GM21447 (cell line): ENCODE results near the gene INVS.
"Not testable (repeated sequence)": the region's sequence is repeated elsewhere in the genome, so short reads cannot be mapped to it uniquely, and the experiment has no call there.

Experiments
- ATAC-seq: cut with Tn5 transposase; IDR thresholded peaks from one replicate; pipeline ENCODE4 v1.9.1; 2021; ENCODE audit not compliant: unreplicated experiment

INVS gene, protein sequence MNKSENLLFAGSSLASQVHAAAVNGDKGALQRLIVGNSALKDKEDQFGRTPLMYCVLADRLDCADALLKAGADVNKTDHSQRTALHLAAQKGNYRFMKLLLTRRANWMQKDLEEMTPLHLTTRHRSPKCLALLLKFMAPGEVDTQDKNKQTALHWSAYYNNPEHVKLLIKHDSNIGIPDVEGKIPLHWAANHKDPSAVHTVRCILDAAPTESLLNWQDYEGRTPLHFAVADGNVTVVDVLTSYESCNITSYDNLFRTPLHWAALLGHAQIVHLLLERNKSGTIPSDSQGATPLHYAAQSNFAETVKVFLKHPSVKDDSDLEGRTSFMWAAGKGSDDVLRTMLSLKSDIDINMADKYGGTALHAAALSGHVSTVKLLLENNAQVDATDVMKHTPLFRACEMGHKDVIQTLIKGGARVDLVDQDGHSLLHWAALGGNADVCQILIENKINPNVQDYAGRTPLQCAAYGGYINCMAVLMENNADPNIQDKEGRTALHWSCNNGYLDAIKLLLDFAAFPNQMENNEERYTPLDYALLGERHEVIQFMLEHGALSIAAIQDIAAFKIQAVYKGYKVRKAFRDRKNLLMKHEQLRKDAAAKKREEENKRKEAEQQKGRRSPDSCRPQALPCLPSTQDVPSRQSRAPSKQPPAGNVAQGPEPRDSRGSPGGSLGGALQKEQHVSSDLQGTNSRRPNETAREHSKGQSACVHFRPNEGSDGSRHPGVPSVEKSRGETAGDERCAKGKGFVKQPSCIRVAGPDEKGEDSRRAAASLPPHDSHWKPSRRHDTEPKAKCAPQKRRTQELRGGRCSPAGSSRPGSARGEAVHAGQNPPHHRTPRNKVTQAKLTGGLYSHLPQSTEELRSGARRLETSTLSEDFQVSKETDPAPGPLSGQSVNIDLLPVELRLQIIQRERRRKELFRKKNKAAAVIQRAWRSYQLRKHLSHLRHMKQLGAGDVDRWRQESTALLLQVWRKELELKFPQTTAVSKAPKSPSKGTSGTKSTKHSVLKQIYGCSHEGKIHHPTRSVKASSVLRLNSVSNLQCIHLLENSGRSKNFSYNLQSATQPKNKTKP

DNA sequence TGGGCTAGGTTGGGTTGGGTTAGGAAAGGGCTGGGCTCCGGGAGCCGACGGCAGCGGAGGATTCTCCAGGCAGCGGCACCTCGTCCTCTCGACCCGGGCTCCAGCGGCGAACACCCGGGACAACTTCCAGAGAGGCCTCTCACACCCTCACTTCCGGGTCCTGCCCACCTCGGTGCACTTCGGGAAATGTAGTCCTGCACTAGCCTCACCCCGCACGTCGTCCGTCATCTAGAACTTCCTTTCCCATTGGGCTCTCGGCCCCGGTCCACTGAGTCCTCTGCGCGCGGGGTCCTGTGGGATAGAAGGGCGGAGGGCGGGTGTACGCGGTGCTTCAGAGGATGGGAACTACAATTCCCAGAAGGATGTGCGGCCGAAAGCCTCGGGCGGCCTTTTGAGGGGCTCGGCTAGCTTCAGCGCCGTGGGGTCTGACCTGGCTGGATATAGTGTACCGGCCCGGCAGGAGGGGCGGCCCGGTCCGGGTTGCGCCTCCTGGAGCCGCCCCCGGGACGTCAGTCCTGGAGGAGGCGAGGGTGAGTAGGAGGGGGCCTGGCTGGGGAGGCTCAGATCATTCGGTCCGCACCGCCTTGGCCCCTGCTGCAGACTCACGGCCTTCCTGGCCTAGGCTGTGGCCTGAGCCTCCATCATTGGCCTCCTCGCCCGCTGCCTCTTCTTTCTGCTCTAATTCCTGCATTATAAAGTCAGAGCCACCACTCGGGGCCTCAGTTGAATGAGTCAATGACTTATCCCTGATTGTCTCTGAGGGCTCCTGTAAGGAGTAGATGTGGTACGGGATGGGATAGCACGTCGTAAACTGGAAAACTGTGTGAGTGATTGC is at the start of gene INVS, which contains the start of gene ERP44:
TSS of gene INVS (plus strand) at position 357 of the 835 bp plus-strand sequence. CDS start 5,279 bp downstream, outside the sequence.
TSS of gene ERP44 (minus strand) at position 114 of the 835 bp plus-strand sequence. CDS start 160 bp downstream, outside the sequence.
- ATAC-seq: peak; percentile 97

DNA sequence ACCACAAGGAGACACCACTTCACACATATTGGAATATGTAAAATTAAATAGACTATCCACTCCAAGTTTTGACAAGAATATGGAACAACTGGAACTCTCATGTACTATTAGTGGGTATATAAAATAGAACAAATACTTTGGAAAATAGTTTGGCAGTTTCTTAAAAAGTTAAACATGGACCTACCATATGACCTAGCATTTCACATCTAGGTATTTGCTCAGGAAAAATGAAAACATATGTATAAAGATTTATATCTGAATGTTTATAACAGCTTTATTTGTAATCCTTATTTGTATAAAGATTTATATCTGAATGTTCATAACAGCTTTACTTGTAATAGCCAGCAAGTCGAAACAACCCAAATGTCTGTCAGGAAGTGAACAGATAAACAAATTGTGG is 49.5 kb upstream of the INVS start:
- ATAC-seq: no peak

DNA sequence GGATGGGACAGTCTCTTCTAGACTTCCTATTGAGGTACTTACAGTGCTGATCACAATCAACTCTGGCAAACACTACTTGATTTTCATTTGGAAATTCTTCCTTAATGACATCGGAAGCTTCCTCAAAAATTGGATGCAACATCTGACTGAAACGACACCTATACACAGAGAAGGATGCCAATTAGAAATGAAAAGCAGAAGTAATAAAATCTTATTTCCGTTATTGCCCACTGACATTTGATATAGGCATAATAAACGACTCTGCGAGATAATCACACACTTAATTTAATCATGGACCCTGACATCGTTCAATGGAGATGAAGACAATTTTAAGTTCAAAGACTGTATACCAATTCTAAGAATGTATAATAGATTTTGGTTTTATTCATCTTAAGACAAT is 46.7 kb upstream of the INVS start:
- no peak for ATAC-seq

DNA sequence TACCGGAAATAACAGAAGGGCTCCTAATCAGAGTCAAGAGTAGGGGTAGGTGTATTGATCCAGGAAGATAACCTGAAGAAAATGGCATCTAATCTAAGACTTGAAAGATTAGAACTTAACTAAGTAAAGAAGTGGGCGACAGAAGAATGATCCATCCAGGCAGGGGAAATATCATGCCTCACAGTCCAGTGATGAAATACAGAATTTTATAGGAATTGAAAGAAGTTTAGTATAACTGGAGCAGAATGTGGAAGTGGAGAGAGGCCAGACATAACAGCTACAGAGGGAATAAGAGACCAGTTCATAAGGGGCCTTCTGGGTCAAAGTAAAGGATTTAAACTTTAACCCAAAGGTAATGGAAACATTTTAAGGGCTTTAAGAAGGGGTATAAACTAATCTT is 42.5 kb upstream of the INVS start:
- ATAC-seq: no peak

DNA sequence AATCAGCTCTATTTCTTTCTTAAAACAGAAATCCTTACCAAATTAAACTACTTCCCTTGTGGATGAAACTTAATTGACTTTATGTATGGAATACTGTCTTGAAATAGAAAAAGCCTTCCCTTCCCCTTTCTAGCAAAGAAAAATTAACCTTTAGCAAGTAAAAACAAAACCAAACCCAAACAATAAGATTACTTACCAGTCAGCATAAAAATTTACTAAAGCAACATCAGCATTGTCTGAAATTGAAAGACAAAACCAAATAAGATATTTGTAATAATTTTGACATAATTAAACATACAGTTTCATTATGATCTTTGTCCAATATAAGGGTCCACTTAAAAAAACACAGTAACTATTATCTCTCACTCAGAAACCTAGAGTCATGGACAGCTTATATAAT is 41.4 kb upstream of the INVS start:
- no peak for ATAC-seq

DNA sequence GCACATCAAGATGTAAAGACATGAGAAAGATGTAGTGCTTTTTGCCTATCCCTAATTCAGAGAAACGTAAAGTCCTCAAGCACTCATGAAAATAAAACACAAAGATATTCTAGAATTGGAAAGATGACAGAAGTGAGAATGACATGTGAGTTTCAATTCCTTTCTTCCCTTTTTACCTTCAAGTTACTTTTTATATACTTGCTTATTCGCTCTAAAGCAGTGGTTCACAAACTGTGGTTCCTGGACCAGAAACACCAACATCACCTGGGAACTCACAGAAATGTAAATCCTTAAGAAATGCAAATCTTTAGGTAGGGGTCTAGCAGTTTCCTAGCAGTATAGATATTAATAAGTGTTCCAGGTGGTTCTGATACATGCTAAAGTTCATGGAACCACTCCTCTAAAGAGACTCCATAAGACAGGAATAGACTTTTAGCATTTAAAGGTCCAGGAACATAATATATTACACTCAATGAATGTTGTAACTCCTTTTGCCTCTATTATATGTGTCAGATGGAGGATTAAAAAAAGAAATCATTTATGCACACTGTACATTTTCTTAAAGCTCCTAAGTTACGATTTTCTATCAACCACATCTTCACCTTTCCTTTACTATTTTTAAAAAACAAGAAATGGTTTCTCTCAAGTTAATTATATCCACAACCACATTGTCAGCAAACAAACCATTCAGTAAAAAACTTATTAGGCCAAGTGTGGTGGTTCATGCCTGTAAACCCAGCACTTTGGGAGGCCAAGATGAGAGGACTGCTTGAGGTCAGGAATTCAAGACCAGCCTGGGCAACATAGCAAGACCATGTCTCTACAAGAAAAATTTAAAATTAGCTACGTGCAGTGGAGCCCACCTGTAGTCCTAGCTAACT is 40.1 kb upstream of the INVS start:
- ATAC-seq: peak; percentile 90

DNA sequence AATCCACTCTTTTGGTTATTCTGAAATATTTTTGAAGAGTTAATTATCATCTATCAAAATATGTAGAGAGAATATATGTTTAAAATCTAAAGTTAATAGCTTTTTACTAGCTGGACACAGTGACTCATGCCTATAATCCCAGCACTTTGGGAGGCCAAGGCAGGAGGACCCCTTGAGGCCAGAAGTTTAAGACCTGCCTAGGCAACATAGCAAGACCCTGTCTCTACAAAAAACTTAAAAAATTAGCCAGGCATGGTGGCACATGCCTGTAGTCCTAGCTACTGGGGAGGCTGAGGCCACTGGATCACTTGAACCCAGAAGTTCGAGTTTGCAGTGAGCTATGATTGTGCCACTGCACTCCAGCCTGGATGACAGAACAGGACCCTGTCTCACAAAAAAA is 36.4 kb upstream of the INVS start:
- ATAC-seq: not testable (repeated sequence)

DNA sequence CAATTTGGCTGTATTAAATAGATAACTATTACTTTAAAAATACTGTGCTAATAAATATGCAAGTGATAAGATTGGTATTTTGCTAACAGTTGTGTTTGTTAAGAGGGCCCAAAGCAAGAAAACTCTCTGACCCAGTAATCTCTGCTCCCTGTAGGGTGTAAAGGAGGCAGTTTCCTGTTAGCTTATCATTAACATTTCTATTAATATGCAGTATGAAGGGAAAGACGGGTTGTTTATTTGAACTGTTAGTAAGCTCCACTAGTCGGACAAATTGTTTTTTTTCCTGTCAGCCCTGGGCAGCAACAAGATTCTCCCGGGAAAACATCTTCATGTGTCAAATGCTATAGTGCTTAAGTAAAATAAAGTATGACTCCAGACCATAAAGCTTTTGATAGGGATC is 35.9 kb upstream of the INVS start:
- no peak for ATAC-seq

DNA sequence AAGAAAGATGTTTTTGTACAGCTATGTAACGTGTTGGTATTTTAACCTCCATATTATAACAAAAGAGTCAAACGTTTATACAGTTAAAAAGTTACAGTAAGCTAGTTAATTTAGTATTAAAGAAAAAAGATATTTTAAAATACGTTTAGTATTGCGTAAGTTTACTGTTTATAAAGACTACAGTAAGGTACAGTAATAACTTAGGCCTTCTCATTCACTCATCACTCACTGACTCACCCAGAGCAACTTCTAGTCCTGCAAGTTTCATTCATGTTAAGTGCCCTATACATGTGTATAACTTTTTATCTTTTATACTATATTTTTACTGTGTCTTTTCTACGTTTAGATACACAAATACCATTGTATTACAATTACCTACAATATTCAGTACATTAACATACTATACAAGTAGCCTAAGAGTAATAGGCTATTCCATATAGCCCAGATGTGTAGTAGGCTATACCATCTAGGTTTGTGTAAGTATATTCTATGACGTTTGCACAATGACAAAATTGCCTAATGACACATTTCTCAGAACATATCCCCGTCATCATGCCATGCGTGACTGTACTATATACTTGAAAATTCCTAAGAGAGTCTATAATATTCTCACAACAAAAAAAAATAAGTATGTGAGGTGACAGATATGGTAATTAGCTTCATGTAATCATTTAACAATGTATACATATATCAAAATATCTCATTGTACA is 34.0 kb upstream of the INVS start:
- no peak for ATAC-seq

DNA sequence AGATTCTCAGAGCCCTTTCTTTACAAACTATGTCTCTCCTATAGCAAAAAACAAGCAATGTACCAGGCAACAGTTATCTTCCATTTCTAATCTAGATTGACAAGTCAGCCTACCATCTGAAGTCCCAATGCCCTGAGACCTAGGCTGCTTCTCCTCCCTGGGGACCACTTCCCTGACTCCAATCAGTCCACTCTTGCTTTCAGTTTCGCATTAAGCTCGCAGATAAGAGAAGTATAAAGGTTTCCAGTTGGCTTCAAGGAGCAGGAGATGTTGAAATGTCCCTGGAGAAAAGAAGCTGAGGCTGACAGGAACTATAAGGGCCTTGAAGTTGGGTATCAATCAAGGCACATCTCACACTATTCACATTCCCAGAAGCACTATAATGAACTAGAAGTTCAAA is 32.5 kb upstream of the INVS start:
- peak; percentile 83 for ATAC-seq

DNA sequence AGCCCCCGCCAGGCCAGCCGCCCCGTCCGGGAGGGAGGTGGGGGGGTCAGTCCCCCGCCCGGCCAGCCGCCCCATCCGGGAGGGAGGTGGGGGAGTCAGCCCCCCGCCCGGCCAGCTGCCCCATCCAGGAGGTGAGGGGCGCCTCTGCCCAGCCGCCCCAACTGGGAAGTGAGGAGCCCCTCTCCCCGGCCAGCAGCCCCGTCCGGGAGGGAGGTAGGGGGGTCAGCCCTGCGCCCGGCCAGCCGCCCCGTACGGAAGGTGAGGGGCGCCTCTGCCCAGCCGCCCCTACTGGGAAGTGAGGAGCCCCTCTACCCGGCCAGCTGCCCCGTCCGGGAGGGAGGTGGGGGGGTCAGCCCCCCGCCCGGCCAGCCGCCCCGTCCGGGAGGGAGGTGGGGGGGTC is 31.1 kb upstream of the INVS start:
- not testable (repeated sequence) for ATAC-seq

DNA sequence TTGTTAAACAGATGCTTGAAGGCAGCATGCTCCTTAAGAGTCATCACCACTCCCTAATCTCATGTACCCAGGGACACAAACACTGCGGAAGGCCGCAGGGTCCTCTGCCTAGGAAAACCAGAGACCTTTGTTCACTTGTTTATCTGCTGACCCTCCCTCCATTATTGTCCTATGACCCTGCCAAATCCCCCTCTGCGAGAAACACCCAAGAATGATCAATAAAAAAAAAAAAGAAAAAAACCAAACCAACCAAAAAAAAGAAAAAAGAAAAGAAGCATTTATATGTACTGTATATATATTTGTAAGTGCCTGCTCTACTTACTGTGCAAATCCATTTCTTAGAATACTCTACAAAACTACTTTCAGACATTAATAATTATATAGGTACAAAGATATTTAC is 30.0 kb upstream of the INVS start:
- not testable (repeated sequence) for ATAC-seq

DNA sequence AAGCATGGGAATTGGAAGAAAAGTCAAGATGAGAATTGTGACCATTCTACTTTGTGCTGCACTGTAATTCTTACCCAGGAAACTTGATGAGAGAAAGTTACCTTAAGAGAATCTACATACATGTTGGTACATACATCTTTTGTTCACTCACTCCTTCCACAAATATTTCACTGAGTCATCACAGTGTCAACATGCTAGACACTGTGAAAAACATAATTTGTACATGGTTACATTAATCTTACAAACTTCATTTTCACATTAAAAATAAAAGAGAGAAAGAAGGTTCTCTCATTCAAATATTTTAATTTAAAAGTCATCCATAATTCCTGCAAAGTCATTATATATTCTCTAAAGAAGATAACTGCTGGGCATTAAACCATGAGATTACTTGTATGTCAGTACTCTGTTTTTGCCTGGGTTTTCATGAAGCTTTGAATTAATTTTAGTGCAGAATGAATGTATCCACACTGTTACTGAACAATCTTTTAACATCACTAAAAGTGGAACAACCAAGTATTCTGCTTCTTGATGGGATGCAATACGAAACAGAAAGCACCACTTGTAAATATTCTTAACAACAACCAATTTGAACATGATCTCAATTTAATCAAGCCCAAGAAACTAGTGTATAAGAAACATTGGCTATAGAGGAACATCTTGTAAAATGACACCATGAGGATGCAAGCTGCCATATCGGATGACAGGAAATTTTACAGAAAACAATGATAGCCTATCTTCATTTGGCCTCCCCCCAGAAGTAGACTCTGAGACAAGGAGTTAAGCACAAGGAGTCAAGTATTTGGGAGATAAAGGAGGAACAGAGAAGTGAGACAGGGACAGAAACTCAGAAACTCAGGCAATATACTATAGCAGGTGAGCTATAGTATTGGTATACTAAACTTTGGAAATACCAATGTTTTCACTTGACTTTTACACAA is 28.7 kb upstream of the INVS start:
- no peak for ATAC-seq

DNA sequence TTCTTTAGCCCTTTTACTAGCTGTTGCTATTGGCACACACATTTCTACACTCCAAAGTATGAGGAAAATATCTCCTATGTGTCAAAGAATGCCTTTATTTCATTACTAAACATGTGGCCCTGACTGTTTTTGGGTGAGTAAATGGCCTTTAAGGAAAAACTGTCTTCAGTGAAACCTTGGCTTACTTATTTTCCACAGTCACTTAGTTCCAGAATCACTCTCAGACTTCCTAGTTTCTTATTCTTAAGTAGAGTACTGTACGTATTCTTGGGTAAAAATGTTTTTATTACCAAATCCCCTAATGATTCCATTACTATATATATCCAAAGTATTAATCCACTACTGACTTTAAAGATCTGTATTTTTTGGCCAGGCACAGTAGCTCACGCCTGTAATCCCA is 27.8 kb upstream of the INVS start:
- no peak for ATAC-seq

DNA sequence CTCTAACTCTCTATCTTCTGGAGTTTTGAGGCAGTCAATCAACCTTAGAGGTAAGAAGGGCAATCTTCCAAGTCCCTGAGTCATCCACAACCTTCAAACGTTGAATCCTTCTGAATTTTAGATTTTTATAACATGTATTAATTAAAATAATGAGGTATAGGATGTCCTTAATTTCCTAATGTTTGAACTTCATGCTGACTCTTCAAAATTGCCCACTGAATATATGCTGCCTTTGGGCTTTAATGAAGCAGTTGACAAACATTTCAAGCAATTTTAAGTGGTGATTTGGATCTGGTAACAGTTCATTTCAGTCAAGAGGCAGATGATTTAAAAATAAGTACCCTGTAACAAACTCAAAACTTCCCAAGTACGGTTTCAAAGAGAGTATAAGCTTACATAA is 26.2 kb upstream of the INVS start:
- no peak for ATAC-seq

DNA sequence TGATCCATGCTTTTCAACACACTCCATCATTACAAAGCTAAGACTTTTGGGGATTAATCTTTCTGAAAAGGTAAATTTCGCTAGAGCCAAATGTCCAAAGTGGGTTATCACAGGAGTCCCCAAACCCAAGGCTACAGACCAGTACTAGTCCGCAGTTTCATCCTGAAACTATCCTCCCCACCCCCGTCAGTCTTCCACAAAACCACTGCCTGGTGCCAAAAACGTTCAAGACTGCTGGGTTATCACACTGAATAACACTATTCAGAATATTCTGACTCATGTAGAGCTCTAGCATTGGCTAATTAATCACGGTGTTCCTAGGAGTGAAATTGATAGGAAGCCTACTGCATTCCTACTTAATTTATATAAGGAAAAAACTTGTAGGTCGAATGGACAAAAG is 24.9 kb upstream of the INVS start:
- ATAC-seq: no peak

DNA sequence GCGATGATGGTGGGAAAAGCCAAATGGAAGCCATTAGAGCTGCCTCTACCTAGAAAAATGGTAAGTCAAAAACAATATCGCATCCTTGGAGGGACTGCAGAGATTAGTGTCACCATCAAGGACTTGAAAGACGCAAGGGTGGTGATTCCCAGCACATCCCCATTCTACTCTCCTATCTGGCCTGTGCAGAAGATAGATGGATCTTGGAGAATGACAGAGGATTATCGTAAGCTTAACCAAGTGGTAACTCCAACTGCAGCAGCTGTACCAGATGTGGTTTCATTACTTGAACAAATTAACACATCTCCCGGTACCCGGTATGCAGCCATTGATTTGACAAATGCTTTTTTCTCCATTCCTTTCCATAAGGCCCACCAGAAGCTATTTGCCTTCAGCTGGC is 24.1 kb upstream of the INVS start:
- ATAC-seq: no peak

DNA sequence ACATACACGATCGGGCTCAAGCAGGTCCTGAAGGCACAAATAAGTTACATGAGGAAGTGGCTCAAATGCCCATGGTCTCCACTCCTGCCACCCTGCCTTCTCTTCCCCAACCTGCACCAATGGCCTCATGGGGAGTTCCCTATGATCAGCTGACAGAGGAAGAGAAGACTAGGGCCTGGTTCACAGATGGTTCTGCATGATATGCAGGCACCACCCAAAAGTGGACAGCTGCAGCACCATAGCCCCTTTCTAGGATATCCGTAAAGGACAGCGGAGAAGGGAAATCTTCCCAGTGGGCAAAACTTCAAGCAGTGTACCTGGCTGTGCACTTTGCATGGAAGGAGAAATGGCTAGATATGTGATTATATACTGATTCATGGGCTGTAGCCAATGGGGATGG is 22.8 kb upstream of the INVS start:
- ATAC-seq: not testable (repeated sequence)
